Panc1 (cell line): Measurements from ENCODE around the gene CEP135. TPM values are rescaled to one million over a fixed set of nuclear protein-coding genes. Genes with fewer than 3 reads are reported as not detected.

Experiments
- ATAC-seq: fragments of 200-7000 bp; cut with Tn5 transposase; 2 replicates; pipeline ENCODE4 v1.9.1; 2020; ENCODE audit warnings: mild to moderate bottlenecking, moderate library complexity
- BruUV-seq: library from RNA; stranded (reverse); fragments of 400-500 nt; replicated peaks from 2 replicates; lab custom pipeline; 2021; lab: Mats Ljungman, UMichigan
- CTCF ChIA-PET: fragments of 300-600 bp; sonication (Branson Sonifier 250); formaldehyde crosslinking; loops from one replicate; lab custom pipeline; 2022; ENCODE audit warnings: antibody characterized with exemption; lab: Charles Lee
- POLR2A ChIA-PET: fragments of 300-600 bp; sonication (Branson Sonifier 250); formaldehyde crosslinking; loops from one replicate; lab custom pipeline; 2022; ENCODE audit warnings: antibody characterized with exemption; lab: Charles Lee
- DNase-seq: peaks from one replicate; pipeline ENCODE4 v3.0.0-alpha.2; 2010; ENCODE audit warnings: low read depth, low spot score
- H3K27ac ChIP-seq: 2 replicates; pipeline ENCODE4 v1.5.1; 2011; ENCODE audit warnings: mild to moderate bottlenecking, low read length, inconsistent platforms
- H3K27me3 ChIP-seq: fragments of 200-500 bp; sonication (Bioruptor generic); 2 replicates; pipeline ENCODE4 v1.6.0; 2014; ENCODE audit warnings: low read length, inconsistent platforms; ENCODE audit not compliant: control insufficient read depth, insufficient read depth
- H3K36me3 ChIP-seq: fragments of 200-500 bp; sonication (Bioruptor generic); 2 replicates; pipeline ENCODE4 v1.5.1; 2014; ENCODE audit warnings: inconsistent platforms, mild to moderate bottlenecking, low read length, moderate library complexity; ENCODE audit not compliant: control insufficient read depth, insufficient read depth
- H3K4me1 ChIP-seq: 2 replicates; pipeline ENCODE4 v1.5.1; 2011; ENCODE audit warnings: inconsistent platforms, mild to moderate bottlenecking, low read length, moderate library complexity; ENCODE audit not compliant: control insufficient read depth, insufficient read depth
- H3K4me3 ChIP-seq, 2 experiments: 2 replicates each; pipeline ENCODE4 v1.5.1; 2011 to 2012; ENCODE audit warnings: low read depth in 2 of 2, low read length in 2 of 2, mild to moderate bottlenecking in 2 of 2, inconsistent platforms in 1 of 2, moderate library complexity in 1 of 2
- H3K9me3 ChIP-seq: fragments of 200-500 bp; sonication (Bioruptor generic); 2 replicates; pipeline ENCODE4 v1.5.1; 2014; ENCODE audit warnings: low read depth, mild to moderate bottlenecking, inconsistent platforms, low read length, moderate library complexity; ENCODE audit not compliant: control insufficient read depth, insufficient read depth
- CTCF ChIP-seq: fragments of 450-650 bp; IDR thresholded peaks from 2 replicates; pipeline ENCODE4 v1.5.1; 2017; ENCODE audit warnings: mild to moderate bottlenecking
- POLR2AphosphoS5 ChIP-seq: IDR thresholded peaks from 2 replicates; pipeline ENCODE4 v1.6.1; 2012; ENCODE audit warnings: mild to moderate bottlenecking, low read depth, low read length, moderate library complexity
- REST ChIP-seq, 2 experiments: IDR thresholded peaks; 2 replicates each; pipeline ENCODE4 v1.6.1; 2011 to 2012; ENCODE audit warnings: low read depth in 2 of 2, control low read depth in 1 of 2, low read length in 1 of 2, mild to moderate bottlenecking in 1 of 2, moderate library complexity in 1 of 2; ENCODE audit not compliant: insufficient read depth in 1 of 2
- SIN3A ChIP-seq: IDR thresholded peaks from 2 replicates; pipeline ENCODE4 v1.6.1; 2012; ENCODE audit warnings: low read depth, mild to moderate bottlenecking, low read length, moderate library complexity, borderline replicate concordance; ENCODE audit not compliant: insufficient read depth
- TCF7L2 ChIP-seq: IDR thresholded peaks from 2 replicates; pipeline ENCODE4 v1.6.1; 2011; ENCODE audit warnings: mild to moderate bottlenecking, low read depth, low read length, inconsistent platforms
- in situ Hi-C: cut with HindIII; loops from 2 replicates; pipeline ENCODE4 v1.10.0; 2016; ENCODE audit warnings: low sequenced_read_pairs, low pct_unique_long_range_greater_than_20kb
- intact Hi-C: fragments of 100-400 bp; cut with micrococcal nuclease; formaldehyde crosslinking; loops from one replicate; pipeline ENCODE4 v1.10.0; 2022; ENCODE audit not compliant: unreplicated experiment
- total RNA-seq: library from RNA; stranded (reverse); gene quantifications from one replicate; pipeline ENCODE4 v1.2.1, GENCODE V29; 2021; ENCODE audit not compliant: unreplicated experiment

The CEP135 gene
- total RNA-seq, 1 experiment from 2014 or later: 9.5 TPM

- ATAC-seq (no peak), DNase-seq (no peak)
- H3K27ac ChIP-seq: no peak overlapping the region
- intact Hi-C loops (no loop called here), in situ Hi-C loops (no loop called here)
- TF ChIP-seq POLR2AphosphoS5: no peak
- no peak for TF ChIP-seq CTCF
- no peak for TF ChIP-seq SIN3A
- TF ChIP-seq TCF7L2: no peak
- no peak for TF ChIP-seq REST (IDR thresholded peaks at IDR 0.05; ENCODE audit: insufficient read depth in 1 of 2, low read depth in 2 of 2, low read length in 1 of 2)
- H3K36me3 ChIP-seq: no peaks in the 10 kb centered on the region
- no peak overlapping the region for H3K4me3 ChIP-seq
- no TSS peak for BruUV-seq
- H3K4me1 ChIP-seq: no peaks in the 10 kb centered on the region
- H3K27me3 ChIP-seq: no peaks in the 10 kb centered on the region; the same call in 1 of the 2 replicates
- POLR2A ChIA-PET: no interaction called here
- no peaks in the 10 kb centered on the region for H3K9me3 ChIP-seq
- CTCF ChIA-PET: no interaction called here
Measured at GRCh38 chr4:56062526-56063145, 113.9 kb downstream of the CEP135 start.

- ATAC-seq (no peak), DNase-seq (no peak)
- Histone ChIP-seq H3K36me3 (no peaks in the 10 kb centered on the region), H3K9me3 (no peaks in the 10 kb centered on the region), H3K4me3 (no peak overlapping the region), H3K4me1 (no peaks in the 10 kb centered on the region), H3K27me3 (no peaks in the 10 kb centered on the region; the same call in 1 of the 2 replicates), H3K27ac (no peak overlapping the region)
- no TSS peak for BruUV-seq
- ChIA-PET POLR2A (no interaction called here), CTCF (no interaction called here)
- intact Hi-C loops: no loop called here
- in situ Hi-C loops: no loop called here
- TF ChIP-seq SIN3A: no peak
- TF ChIP-seq REST (IDR thresholded peaks at IDR 0.05; ENCODE audit: insufficient read depth in 1 of 2, low read depth in 2 of 2, low read length in 1 of 2): no peak
- TF ChIP-seq CTCF: no peak
- TF ChIP-seq POLR2AphosphoS5: no peak
- no peak for TF ChIP-seq TCF7L2
Measured at GRCh38 chr4:56066493-56066892, 117.7 kb downstream of the CEP135 start.
